ENCODE measurements around the gene CACUL1. TPM values are rescaled to one million over a fixed set of nuclear protein-coding genes. Genes with fewer than 3 reads are reported as not detected.

The CACUL1 gene
- total RNA-seq, 1 experiment from 2014 or later: 31.9 TPM

DNA sequence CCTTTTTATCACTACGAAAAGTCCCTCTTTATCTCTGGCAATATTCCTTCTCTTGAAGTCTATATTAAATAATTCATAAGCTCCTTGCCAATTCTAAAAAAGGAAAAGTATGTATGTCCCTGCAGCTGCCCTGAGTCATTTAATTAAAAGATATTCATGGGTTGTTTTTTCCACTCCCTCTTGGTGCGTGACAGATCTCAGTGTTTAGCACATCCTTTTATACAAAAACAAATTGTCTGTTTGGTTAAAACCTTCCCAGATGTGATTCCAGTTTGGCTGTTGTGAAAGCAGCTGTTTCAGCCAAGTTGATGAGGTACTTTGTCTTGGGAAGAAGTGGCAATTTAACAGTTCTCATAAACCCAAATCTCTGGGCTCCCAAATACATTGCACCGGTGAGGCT is 125.6 kb downstream of the CACUL1 start:
- H3K36me3 ChIP-seq (ENCODE audit: insufficient read depth, low read length, poor library complexity, severe bottlenecking): no peaks in the 10 kb centered on the region
- no peak overlapping the region for H3K4me3 ChIP-seq (ENCODE audit: low read depth, low read length, poor library complexity, severe bottlenecking)
- POLR2A ChIA-PET (ENCODE audit: low non-redundant PET): no interaction called here
- BruUV-seq (replicated peaks): no TSS peak
- TF ChIP-seq EZH2 (IDR thresholded peaks at IDR 0.05; ENCODE audit: borderline replicate concordance, low read depth, low read length, poor library complexity, severe bottlenecking) (no peak), CTCF (conservative IDR thresholded peaks at IDR 0.05; ENCODE audit: low read depth, low read length) (no peak)
- H3K27ac ChIP-seq (ENCODE audit: low read depth, low read length, poor library complexity, severe bottlenecking): no peak overlapping the region
- H3K9me3 ChIP-seq (ENCODE audit: low read depth, low read length, poor library complexity, severe bottlenecking): no peaks in the 10 kb centered on the region
- intact Hi-C loops (cut with micrococcal nuclease; ENCODE audit: unreplicated experiment): no loop called here
- CTCF ChIA-PET: no interaction called here
- no peak for DNase-seq (ENCODE audit: low spot score)
- H3K27me3 ChIP-seq (replicated peaks; ENCODE audit: insufficient read depth, low read depth, low read length, poor library complexity): peaks cover 40% of the 10 kb centered on the region
- H3K4me1 ChIP-seq (ENCODE audit: insufficient read depth, low read length, poor library complexity, severe bottlenecking): no peaks in the 10 kb centered on the region

- DNase-seq (ENCODE audit: low spot score): no peak
- no peaks in the 10 kb centered on the region for H3K36me3 ChIP-seq (ENCODE audit: insufficient read depth, low read length, poor library complexity, severe bottlenecking)
- no peaks in the 10 kb centered on the region for H3K9me3 ChIP-seq (ENCODE audit: low read depth, low read length, poor library complexity, severe bottlenecking)
- no peak overlapping the region for H3K27ac ChIP-seq (ENCODE audit: low read depth, low read length, poor library complexity, severe bottlenecking)
- intact Hi-C loops (cut with micrococcal nuclease; ENCODE audit: unreplicated experiment): no loop called here
- POLR2A ChIA-PET (ENCODE audit: low non-redundant PET): no interaction called here
- TF ChIP-seq EZH2 (IDR thresholded peaks at IDR 0.05; ENCODE audit: borderline replicate concordance, low read depth, low read length, poor library complexity, severe bottlenecking): no peak
- no peak for TF ChIP-seq CTCF (conservative IDR thresholded peaks at IDR 0.05; ENCODE audit: low read depth, low read length)
- no peak overlapping the region for H3K4me3 ChIP-seq (ENCODE audit: low read depth, low read length, poor library complexity, severe bottlenecking)
- BruUV-seq (replicated peaks): no TSS peak
- CTCF ChIA-PET: no interaction called here
- peaks cover 39% of the 10 kb centered on the region for H3K27me3 ChIP-seq (replicated peaks; ENCODE audit: insufficient read depth, low read depth, low read length, poor library complexity)
- no peaks in the 10 kb centered on the region for H3K4me1 ChIP-seq (ENCODE audit: insufficient read depth, low read length, poor library complexity, severe bottlenecking)
Observed at GRCh38 chr10:118628397-118628796, 126.4 kb downstream of the CACUL1 start.

DNA sequence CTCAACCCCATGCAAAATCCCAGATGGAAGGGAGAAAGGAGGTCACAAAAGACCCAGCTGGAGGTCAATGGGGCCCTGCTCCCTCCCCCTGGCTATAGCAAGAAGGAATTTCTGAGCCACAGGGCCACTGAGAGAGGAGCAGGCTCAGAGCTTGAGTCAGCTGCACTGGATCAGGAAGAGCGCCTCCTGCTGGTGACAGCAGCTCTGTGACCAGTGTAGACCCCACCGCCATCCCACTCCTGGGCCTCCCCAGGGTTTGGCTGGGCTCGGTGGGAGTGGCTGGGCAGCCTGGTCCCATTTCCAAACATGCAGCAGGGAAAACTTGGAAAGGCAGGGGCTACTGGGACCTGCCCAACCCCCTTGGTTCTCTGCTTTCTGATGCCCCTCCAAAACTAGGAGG is 127.8 kb downstream of the CACUL1 start:
- no TSS peak for BruUV-seq (replicated peaks)
- no peak for DNase-seq (ENCODE audit: low spot score)
- TF ChIP-seq EZH2 (IDR thresholded peaks at IDR 0.05; ENCODE audit: borderline replicate concordance, low read depth, low read length, poor library complexity, severe bottlenecking) (no peak), CTCF (conservative IDR thresholded peaks at IDR 0.05; ENCODE audit: low read depth, low read length) (peak; percentile 55)
- CTCF ChIA-PET: interaction anchor here (0.6 kb wide), 1 partner anchor 763 kb away, joined by 4 read pairs; no protein-coding TSS in a partner anchor
- Histone ChIP-seq H3K9me3 (ENCODE audit: low read depth, low read length, poor library complexity, severe bottlenecking) (no peaks in the 10 kb centered on the region), H3K27me3 (replicated peaks; ENCODE audit: insufficient read depth, low read depth, low read length, poor library complexity) (peaks cover 43% of the 10 kb centered on the region), H3K36me3 (ENCODE audit: insufficient read depth, low read length, poor library complexity, severe bottlenecking) (no peaks in the 10 kb centered on the region), H3K4me1 (ENCODE audit: insufficient read depth, low read length, poor library complexity, severe bottlenecking) (no peaks in the 10 kb centered on the region), H3K4me3 (ENCODE audit: low read depth, low read length, poor library complexity, severe bottlenecking) (no peak overlapping the region), H3K27ac (ENCODE audit: low read depth, low read length, poor library complexity, severe bottlenecking) (no peak overlapping the region)
- POLR2A ChIA-PET (ENCODE audit: low non-redundant PET): no interaction called here
- intact Hi-C loops (cut with micrococcal nuclease; ENCODE audit: unreplicated experiment): no loop called here

Other genes starting within 250 kb of the CACUL1 start
- not detected in 2 replicates for gene PRLHR, start 159.3 kb downstream of the CACUL1 start, total RNA-seq (2021)

Measured in A673 (cell line).